NCI-H1105 (cell line): ENCODE results near the gene SPINT1.

Experiments used
- DNase-seq: peaks from one replicate; lab custom pipeline; 2025; lab: John Stamatoyannopoulos, UW

The SPINT1 gene

DNA sequence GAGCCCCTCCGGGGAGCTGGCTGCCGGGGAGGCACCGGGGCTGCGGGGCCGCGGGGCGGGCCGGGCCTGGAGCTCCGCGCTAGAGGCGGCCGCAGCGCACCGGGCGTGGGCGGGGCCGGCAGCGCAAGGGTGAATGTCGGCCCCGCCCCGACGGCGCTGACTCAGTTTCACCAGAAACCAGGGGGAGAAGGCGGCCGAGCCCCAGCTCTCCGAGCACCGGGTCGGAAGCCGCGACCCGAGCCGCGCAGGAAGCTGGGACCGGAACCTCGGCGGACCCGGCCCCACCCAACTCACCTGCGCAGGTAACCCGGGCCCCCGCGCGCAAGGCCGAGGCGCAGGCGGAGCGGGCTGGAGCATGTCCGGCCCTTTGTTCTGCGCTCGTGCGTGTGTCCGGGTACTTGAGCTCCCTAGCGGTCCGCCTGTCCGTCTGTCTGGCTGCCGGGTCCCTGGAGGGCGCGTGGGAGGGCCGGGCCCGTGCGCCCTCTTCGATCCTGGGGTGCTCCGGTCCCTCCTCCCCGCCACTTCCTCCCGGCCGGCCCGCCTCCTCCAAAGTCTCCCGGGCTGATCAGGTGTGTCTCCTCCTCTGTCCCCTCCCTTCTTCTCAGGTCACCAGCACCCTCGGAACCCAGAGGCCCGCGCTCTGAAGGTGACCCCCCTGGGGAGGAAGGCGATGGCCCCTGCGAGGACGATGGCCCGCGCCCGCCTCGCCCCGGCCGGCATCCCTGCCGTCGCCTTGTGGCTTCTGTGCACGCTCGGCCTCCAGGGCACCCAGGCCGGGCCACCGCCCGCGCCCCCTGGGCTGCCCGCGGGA lies at the start of gene SPINT1:
TSS of gene SPINT1 (plus strand) at position 164 of the 811 bp plus-strand sequence. CDS start at position 671, 507 bp downstream.
- no peak for DNase-seq

DNA sequence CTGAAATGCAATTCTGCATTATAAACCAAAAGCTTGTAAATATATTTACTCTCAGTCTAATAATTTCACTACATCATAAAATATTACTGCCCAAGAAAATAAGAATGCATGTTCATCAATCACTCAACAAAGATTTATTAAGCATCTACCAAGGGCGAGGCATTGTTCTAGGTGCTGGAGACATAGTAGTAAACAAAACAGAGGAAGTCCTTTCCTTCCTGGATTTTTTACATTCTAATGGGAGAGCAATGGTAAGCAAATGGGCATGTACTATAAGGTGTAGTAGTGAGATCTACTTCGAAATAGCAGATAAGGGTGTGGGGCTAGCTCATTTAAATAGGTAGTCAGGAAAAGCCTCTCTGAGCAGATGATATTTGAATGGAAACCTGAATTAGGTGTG lies 47.8 kb upstream of the SPINT1 start:
- no peak for DNase-seq

- no peak for DNase-seq
Observed at GRCh38 chr15:40796512-40796911, 47.3 kb upstream of the SPINT1 start.

DNA sequence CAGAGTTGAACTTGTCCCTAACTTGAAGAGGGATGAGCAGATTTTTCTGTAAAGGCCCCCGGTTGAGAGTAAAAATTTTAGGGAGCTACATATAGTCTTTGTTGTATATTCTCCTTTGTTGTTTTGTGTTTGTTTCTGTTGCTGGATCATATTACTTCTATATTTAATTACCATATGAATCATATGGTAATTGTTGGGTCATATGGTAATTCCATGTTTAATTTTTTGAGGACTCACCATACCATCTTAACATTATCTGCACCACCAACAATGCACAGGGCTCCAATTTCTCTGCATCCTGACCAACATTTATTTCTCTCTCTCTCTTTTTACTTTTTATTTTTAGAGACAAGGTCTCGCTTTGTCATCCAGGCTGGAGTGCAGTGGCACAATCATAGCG lies 44.3 kb upstream of the SPINT1 start:
- no peak for DNase-seq

- no peak for DNase-seq
Observed at GRCh38 chr15:40803076-40803475, 40.8 kb upstream of the SPINT1 start.

DNA sequence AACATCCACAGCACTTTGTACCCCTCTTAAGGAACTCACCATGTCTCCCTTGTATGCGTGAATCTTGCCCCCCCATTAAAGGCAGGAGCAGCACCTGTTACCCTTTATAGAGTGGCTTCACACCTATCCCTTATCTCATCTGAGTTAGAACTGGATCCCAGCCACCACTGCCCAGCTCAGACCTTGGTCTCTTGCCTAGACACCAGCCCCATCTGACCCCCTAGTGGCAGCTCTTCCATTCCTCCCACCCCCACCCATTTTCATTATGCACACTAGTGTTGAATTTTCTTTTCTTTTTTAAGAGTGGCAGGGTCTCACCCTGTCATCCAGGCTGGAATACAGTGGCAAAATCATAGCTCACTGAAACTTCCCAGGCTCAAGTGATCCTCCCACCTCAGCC lies 40.2 kb upstream of the SPINT1 start:
- DNase-seq, result no peak

DNA sequence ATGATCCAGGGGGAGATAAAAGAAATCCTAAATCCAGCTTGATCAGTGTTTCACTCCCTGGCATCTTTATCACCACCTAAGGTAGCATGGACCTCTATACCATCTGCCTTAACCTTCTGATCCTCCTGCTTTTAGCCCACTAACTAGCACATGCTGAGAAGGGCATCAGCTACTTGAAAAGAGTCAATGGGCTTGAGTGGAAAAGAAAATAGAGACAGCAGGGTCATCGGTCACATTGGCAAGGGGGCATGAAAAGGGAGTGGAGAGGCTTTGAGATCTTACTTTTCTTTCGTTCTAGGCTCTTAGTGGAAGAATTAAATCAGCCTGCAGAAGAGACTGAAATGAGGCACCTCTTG lies 37.2 kb upstream of the SPINT1 start:
- no peak for DNase-seq

DNA sequence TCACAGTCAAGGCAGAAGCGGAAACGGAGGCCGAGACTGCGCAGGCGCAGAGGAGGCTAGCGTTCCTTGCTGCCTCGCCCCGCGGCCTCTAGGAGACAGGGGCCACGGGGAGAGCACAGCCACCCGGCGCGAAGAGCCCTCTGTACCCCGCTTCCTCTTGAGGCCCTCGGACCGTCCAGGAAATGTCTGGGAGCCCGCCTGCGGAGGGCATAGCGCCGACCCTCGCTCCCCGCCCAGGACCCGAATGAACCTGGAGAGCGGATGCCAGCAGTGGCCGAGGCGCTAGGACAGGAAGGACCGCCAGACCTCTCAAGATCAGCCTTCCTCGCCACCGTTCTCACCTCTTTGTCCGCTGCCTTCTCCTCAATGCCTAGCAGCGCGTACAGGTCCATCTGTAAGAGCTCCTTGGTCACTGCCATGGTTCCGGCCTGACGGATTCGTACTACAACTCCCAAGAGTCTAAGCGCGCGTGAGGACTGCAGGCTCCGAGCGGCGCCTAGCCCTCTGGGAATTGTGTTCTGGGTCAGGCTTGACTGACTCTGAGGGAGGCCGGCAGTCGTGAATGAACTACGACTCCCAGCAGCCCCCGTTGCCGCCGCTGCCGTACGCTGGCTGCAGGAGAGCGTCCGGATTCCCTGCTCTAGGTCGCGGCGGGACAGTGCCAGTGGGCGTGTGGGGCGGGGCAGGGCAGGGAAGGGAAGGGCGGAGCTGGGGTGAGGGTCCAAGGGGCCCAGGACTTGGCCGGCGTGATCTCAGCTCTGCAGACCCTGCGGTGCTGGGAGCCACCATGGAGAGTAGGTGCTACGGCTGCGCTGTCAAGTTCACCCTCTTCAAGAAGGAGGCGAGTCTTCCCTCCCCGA lies 36.6 kb upstream of the SPINT1 start, which contains the start of the genes DNAJC17 and ZFYVE19:
TSS of gene DNAJC17 (minus strand) at position 446 of the 860 bp plus-strand sequence. CDS start at position 419, 27 bp downstream.
TSS of gene ZFYVE19 (plus strand) at position 62 of the 860 bp plus-strand sequence. CDS start at position 563, 501 bp downstream.
- DNase-seq, result peak; percentile 84

GRCh38 chr15:40807888-40808461 lies 35.9 kb upstream of the SPINT1 start:
- DNase-seq, result no peak

- DNase-seq, result no peak
Observed at GRCh38 chr15:40808861-40809450, 34.9 kb upstream of the SPINT1 start.

GRCh38 chr15:40812721-40813425 lies 31.0 kb upstream of the SPINT1 start:
- no peak for DNase-seq

DNA sequence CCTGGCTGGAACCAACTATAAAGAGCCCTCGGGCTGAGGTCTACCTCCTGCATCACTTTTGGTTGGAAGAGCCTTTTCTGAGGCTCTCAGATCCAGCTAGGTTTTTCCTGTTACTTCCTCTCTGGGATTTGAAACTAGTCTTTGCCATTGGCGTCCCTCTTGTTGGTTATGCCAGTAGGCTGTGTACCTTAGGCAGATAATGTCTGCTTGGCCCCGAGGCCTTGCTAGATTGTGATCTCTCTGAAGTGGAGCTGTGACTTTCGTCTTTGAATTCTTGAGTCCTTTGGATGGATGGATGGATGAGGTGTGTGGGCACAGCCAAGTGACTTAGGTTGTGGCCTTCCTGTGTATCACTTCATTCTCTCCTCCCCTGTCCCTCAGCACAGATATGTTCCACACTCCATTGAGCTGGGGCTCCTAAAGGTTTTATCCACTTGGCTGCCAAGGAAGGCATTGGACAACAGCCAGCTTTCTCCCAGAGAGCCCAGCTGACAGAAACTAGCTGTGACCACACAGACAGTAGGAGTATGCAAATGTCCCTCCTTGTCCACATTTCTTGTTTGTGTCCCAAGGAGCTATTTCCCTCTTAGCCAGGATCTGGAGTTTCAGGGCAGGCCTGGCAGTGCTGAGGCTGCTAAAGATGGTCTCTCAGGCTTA lies 28.7 kb upstream of the SPINT1 start:
- no peak for DNase-seq

DNA sequence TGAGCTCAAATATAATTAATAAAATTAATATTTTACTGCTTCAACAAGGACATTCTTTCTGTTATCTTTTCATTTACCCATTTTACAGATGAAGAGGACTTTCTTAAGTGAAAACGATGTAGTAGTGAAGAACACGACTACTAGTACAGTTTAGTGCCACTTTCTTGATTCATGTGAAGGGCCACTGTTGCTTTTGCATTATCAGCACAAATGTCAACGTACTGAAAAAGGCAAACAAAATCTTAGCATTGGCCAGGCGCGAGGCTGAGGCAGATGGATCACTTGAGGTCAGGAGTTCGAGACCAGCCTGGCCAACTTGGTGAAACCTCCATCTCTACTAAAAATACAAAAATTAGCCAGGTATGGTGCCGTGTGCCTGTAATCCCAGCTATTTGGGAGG lies 24.8 kb upstream of the SPINT1 start:
- no peak for DNase-seq

- no peak for DNase-seq
Observed at GRCh38 chr15:40821195-40821594, 22.7 kb upstream of the SPINT1 start.

DNA sequence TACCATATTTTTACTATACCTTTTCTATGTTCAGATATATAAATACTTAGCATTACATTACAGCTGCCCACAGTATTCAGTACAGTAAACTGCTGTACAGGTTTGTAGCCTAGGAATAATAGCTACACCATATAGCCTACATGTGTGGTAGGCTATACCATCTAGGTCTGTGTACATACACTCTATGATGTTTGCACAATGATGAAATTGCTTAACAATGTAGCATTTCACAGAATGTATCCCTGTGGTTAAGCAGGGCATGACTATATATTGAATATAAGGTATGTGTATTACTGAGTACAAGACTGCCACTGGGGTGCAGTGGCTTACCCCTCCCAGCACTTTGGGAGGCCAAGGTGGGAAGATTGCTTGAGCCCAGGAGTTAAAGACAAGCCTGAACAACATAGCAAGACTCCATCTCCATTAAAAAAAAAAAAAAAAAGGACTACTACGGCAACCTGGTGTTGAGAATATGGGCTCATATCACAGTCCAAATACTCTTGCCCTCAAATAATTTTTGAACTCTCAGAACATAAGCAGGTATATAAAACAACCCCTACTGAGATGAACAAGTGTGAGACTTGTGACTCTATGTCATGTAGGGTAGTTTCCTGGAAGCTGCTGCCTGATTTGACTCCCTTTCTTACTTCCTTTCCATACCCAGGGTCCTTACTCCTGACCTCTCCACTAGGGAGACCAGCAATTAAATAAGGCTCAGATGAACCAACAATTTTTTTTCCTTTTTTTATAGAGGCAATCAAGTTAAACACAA lies 20.1 kb upstream of the SPINT1 start:
- no peak for DNase-seq

GRCh38 chr15:40825661-40826422 lies 18.0 kb upstream of the SPINT1 start:
- no peak for DNase-seq

- DNase-seq, result no peak
Observed at GRCh38 chr15:40826423-40827075, 17.3 kb upstream of the SPINT1 start.

GRCh38 chr15:40828447-40829036 lies 15.3 kb upstream of the SPINT1 start, which contains the start of gene PPP1R14D:
TSS of gene PPP1R14D (minus strand) at chr15:40828708. CDS start at chr15:40828641, 67 bp downstream.
- DNase-seq, result no peak
